AG10803 (cell line): Measurements from ENCODE around the gene CFAP107.
"Not testable (repeated sequence)": the region's sequence is repeated elsewhere in the genome, so short reads cannot be mapped to it uniquely, and the experiment has no call there.

Source experiments
- DNase-seq: peaks from one replicate; pipeline ENCODE4 v3.0.0; 2010; ENCODE audit warnings: low read depth
- H3K4me3 ChIP-seq: 2 replicates; pipeline ENCODE4 v1.5.1; 2011; ENCODE audit warnings: mild to moderate bottlenecking, low read length, control low read depth
- CTCF ChIP-seq: conservative IDR thresholded peaks from 2 replicates; pipeline ENCODE4 v1.5.1; 2011; ENCODE audit warnings: mild to moderate bottlenecking, low read length, control low read depth, inconsistent platforms

CFAP107 gene

GRCh38 chr1:12717301-12717838, 28.6 kb upstream of the CFAP107 start:
- TF ChIP-seq CTCF: no peak
- no peak for DNase-seq
- no peak overlapping the region for H3K4me3 ChIP-seq

- no peak for TF ChIP-seq CTCF
- H3K4me3 ChIP-seq: no peak overlapping the region
- DNase-seq: no peak
Observed at GRCh38 chr1:12722626-12723025, 23.4 kb upstream of the CFAP107 start.

- DNase-seq: no peak
- no peak overlapping the region for H3K4me3 ChIP-seq
- TF ChIP-seq CTCF: no peak
Observed at GRCh38 chr1:12728391-12728790, 17.6 kb upstream of the CFAP107 start.

- TF ChIP-seq CTCF: no peak
- no peak overlapping the region for H3K4me3 ChIP-seq
- DNase-seq: no peak
Observed at GRCh38 chr1:12730156-12730555, 15.8 kb upstream of the CFAP107 start.

GRCh38 chr1:12731084-12731483, 14.9 kb upstream of the CFAP107 start:
- not testable (repeated sequence) for H3K4me3 ChIP-seq

GRCh38 chr1:12734651-12735050, 11.3 kb upstream of the CFAP107 start:
- no peak for TF ChIP-seq CTCF
- DNase-seq: no peak
- no peak overlapping the region for H3K4me3 ChIP-seq

More at GRCh38 chr1:12731084-12731483, 14.9 kb upstream of the CFAP107 start:
- DNase-seq: not testable (repeated sequence)

GRCh38 chr1:12738934-12739333, 7.1 kb upstream of the CFAP107 start:
- no peak for DNase-seq
- TF ChIP-seq CTCF: no peak
- H3K4me3 ChIP-seq: no peak overlapping the region

- peak; percentile 11 for DNase-seq
- H3K4me3 ChIP-seq: no peak overlapping the region
- TF ChIP-seq CTCF: no peak
Observed at GRCh38 chr1:12739613-12740012, 6.4 kb upstream of the CFAP107 start.
